ENCODE measurements around the gene B3GALT5.
"Not testable (repeated sequence)": the region's sequence is repeated elsewhere in the genome, so short reads cannot be mapped to it uniquely, and the experiment has no call there.

B3GALT5 gene

DNA sequence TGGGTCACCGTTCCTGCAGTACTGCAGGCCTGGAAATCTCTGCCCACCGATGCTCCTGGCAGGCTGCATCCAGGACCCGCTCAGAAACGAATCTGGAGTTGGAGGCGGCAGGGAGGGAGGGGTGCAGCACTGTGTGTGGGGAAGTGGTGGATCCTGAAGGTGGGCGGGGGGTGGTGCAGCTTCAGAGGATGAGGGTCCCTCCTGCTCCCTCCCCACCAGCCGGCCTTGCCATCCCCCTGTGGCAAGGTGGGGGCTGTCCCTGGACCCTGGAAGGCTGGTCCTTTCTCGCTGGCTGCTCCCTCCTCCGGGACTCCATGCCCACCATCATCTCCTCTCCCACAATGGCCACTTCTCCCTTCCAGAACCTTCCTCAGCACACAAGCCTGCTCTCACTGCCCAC is 60.4 kb downstream of the B3GALT5 start:
- FAIRE-seq: no peak
- no peak for TF ChIP-seq POLR2A (IDR thresholded peaks at IDR 0.05; ENCODE audit: low read depth, low read length)
- DNase-seq (ENCODE audit: insufficient read length, low spot score): no peak

DNA sequence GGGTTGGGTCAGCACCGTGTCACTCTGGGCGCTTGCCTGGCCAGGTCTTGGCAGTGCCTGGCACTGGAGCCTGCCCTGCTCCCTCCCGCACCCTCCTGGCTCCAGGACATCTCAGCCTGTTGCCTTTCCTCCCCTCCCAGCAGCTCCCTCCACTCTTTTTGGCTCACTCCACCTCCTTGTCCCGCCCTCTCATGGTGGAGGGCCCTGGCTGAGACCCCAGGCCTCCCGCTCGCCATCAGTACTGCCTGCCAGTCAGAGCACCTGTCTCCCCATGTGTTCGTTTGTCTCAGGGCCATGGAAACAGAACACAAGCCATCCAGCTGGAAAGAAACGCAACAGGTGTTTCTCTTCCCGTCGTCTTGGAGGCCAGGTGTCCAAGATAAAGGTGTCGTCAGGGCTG is 61.0 kb downstream of the B3GALT5 start:
- no peak for TF ChIP-seq POLR2A (IDR thresholded peaks at IDR 0.05; ENCODE audit: low read depth, low read length)

DNA sequence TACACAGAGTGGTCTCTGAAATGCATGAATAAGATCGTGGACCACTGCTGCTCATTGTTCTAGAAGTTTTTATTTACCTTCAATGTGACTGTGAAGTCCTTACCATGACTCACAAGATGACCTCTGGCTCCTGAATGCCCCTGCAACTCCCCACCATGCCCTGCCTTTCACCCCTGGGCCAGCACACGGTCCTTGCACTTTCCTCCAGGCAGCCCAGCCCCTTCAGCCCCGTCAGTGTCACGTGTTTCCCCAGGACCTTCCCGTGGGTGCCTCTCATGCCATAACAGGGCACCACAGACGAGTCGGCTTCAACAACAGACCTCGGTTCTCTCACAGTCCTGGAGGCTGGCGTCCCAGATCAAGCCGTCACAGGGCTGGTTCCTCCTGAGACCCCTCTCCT is 62.1 kb downstream of the B3GALT5 start:
- TF ChIP-seq POLR2A (IDR thresholded peaks at IDR 0.05; ENCODE audit: low read depth, low read length): no peak
- FAIRE-seq: no peak
- DNase-seq (ENCODE audit: insufficient read length, low spot score): no peak

More for the DNA sequence above, 61.0 kb downstream of the B3GALT5 start:
- no peak for FAIRE-seq
- DNase-seq (ENCODE audit: insufficient read length, low spot score): no peak

DNA sequence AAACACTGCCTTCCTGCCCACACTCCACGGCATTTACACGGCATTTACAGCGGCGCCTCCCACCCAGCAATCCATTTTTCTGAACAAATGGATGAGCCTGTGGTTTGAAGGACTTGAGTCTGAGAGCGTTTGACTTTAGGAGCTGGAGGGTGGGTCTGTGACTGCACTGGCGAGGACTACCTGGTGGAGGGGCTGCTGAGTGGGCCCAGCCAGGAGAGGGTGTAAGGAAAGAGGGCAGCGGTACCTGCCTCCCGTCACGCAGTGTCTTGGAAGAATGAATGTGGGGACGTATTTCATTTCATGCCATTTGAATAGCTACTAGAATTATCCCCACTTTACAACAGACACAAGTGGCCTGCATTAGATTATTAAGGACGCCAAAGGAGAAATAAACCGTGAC is 62.9 kb downstream of the B3GALT5 start:
- FAIRE-seq (no peak), DNase-seq (ENCODE audit: insufficient read length, low spot score) (no peak)
- no peak for TF ChIP-seq POLR2A (IDR thresholded peaks at IDR 0.05; ENCODE audit: low read depth, low read length)

DNA sequence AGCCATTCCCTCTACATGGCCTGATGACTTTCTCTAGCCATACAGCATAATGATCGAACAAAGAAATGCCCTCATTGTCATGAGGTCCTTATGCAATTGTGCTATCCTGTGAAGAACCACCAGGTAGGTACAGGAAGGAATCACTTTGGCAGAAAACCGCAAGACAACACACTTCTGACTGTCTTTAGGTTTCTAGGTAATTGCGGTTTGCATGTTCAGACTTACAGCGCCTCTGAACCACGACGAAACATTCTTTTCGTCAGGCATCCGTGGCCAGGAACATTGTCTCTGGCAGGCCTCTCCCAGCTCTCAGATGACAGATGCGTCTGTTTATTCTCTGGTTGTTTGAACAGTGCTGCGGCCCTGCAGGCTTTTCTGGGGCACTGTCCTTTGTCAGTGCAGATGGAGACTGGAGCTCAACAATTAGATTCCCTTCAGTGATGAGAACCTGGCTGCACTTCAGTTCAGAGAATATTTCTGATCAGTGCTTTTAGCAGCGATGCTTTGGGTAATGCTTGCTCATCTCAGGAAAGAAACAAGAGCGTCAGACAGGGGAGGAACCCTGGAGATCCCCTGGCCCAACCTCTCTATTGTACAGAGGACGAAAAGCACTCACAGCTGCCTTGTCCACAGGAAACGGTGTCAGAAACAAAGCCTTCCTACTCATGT is 63.4 kb downstream of the B3GALT5 start:
- FAIRE-seq (no peak), DNase-seq (ENCODE audit: insufficient read length, low spot score) (no peak)

DNA sequence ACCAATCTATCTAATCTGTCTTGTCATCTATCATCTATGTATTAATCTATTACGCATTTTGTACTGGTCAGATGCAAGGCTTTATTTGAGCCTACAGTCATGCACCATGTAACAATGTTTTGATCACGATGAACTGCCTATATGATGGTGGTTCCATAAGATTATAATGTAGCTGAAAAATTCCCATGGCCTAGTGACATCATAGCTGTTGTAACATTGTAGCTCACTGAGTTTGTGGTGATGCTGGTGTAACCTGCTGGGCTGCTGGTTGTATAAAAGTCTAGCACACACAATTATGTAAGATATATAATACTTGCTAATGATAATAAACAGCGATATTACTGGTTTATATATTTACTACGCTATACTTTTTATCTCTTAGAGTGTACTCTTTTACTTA is 67.5 kb downstream of the B3GALT5 start:
- FAIRE-seq (no peak), DNase-seq (ENCODE audit: insufficient read length, low spot score) (no peak)

More for the DNA sequence above, 63.4 kb downstream of the B3GALT5 start:
- no peak for TF ChIP-seq POLR2A (IDR thresholded peaks at IDR 0.05; ENCODE audit: low read depth, low read length)

DNA sequence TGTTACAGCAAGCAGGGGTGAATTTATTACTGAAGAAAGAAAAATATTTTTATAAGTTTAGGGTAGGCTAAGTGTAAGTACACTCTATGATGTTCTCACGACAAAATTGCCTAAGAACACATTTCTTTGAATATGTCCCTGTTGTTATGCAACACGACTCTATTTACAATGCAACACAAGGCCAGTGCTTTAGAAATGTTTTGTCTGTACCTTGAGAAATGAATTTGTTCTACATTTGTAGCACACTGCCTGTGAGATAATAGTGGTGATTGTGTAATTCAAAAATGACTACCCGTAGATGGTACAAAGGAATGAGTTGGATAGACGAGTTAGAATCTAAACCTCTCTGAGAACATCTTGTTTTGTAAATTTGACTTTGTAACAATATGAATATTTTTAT is 68.5 kb downstream of the B3GALT5 start:
- DNase-seq (ENCODE audit: insufficient read length, low spot score) (no peak), FAIRE-seq (no peak)
- no peak for TF ChIP-seq POLR2A (IDR thresholded peaks at IDR 0.05; ENCODE audit: low read depth, low read length)

More for the DNA sequence above, 67.5 kb downstream of the B3GALT5 start:
- TF ChIP-seq POLR2A (IDR thresholded peaks at IDR 0.05; ENCODE audit: low read depth, low read length): no peak

DNA sequence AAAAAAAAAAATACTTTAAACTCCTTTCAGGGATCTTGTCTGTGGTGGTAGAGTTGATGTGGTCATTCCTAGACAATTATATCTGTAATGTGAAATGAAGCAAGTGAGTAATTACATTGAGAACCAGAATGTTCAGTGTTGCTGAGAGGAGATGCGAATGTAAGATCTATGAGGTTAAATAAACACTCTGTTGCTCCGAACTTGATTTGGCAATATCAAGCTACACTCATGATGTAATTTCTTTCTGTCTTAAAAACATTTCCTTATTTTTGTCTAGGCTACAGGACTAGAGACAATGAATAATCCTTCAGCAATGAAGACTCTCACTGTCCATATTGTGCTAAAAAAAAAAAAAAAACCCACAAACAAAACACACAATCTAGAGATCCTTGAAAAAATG is 69.1 kb downstream of the B3GALT5 start:
- no peak for FAIRE-seq
- TF ChIP-seq POLR2A (IDR thresholded peaks at IDR 0.05; ENCODE audit: low read depth, low read length): no peak
- DNase-seq (ENCODE audit: insufficient read length, low spot score): no peak

DNA sequence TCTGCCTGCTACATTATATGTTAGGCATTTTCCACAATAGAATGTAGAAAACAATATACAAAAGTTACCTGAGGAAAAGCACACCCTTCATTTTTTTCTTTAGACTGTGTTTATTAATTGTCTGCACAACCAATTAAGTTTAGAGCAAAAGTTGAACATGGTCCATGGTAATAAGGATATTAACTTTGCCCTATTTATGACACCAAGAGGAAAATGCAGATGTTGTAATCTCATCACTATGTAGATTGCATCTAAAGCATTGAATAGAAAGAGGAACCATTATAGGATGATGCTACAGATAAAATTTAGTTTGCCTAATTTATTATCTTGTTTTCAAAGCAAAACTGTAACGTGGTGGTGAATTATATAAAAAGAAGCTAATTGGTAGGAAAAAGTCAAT is 72.5 kb downstream of the B3GALT5 start:
- DNase-seq (ENCODE audit: insufficient read length, low spot score): no peak
- FAIRE-seq: no peak
- no peak for TF ChIP-seq POLR2A (IDR thresholded peaks at IDR 0.05; ENCODE audit: low read depth, low read length)

DNA sequence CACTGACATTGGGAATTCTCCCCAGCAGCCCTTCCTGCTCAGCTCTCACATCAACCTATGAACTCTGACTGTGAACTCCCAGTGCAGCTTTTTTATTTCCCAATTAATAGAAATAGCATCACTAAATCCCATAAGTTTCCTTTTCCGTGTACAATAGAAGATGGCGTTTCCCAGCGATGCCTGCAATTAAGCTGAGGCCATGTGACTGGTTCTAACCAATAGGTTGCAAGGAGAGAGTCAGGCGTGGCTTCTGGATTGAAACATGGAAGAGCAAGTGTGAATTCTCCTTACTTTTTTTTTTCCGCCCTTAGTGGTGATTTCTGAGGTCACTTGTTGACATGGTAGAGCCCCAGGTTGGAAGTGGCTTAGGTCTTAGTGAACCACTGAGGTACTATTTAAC is 73.3 kb downstream of the B3GALT5 start:
- no peak for DNase-seq (ENCODE audit: insufficient read length, low spot score)
- TF ChIP-seq POLR2A (IDR thresholded peaks at IDR 0.05; ENCODE audit: low read depth, low read length): no peak
- no peak for FAIRE-seq

DNA sequence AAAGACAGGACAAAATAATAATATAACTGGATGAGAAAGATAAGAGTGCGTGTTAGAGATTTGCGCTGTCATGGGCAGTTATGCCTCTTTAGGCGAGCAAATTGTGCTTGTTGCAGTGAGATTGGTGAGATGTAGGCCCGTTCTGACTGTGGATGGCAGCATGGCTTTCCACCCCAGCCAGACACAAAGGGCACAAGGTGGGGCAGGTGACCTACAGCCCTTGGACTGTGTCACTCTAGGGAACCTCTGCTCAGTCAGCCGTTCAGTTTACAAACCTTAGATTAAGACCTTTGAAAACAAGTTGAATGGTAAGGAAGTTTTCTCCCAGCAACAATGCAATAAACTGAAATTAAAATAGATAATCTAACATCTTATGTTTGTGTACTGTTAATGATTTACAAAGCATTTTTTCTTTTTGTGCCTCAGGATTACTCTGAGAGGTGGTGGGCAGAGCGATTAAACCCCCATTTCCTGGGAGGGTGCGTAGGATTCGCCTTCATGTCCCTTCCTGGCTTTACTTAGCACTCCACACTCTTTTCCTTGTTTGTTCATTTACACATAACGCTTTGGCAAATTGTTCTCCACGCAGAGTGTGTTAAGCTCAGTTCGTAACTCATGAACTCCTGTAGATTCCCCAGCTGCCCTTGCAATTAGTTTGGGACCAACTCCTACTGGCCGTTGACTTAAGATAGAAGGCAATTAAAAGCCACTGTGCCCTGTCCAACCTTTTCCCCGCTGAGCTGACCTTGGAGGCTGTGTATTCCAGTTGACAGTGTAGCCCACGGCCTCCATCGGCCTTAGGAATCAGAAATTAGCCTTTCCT is 74.1 kb downstream of the B3GALT5 start:
- DNase-seq (ENCODE audit: insufficient read length, low spot score): no peak
- no peak for TF ChIP-seq POLR2A (IDR thresholded peaks at IDR 0.05; ENCODE audit: low read depth, low read length)

DNA sequence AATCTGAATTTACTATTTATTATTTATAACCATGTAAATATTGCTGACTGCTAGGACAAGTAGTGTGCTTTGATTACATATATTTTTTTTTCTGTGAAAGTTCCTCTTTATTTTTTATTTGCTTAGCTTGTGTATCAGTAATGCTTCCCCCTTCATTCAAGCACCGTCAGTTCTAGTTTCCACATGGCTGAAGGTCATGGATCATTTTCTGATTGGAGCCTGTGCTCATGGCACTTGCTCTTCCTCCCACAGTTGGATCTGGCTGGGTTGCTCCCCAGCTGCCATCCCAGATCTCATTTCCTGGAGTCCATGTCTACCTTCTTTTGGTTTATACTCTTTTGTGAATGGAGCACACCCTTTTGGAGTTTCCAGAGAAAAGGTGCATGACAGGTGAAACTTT is 75.3 kb downstream of the B3GALT5 start:
- FAIRE-seq (no peak), DNase-seq (ENCODE audit: insufficient read length, low spot score) (no peak)

More for the DNA sequence above, 74.1 kb downstream of the B3GALT5 start:
- FAIRE-seq: no peak

DNA sequence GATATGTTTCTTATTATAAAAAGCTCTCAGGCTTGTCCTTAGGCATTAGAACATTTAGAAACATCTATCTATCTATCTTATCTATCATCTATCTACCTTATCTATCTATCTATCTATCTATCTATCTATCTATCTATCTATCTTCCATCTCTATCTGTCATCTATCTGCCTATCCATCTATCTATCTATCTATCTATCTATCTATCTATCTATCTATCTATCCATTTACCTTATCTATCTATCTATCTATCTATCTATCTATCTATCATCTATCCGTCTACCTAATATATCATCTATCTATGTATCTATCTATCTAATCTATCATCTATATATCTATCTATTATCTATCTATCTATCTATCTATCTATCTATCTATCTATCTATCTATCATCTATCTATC is 77.1 kb downstream of the B3GALT5 start:
- FAIRE-seq: not testable (repeated sequence)

More for the DNA sequence above, 75.3 kb downstream of the B3GALT5 start:
- TF ChIP-seq POLR2A (IDR thresholded peaks at IDR 0.05; ENCODE audit: low read depth, low read length): no peak

DNA sequence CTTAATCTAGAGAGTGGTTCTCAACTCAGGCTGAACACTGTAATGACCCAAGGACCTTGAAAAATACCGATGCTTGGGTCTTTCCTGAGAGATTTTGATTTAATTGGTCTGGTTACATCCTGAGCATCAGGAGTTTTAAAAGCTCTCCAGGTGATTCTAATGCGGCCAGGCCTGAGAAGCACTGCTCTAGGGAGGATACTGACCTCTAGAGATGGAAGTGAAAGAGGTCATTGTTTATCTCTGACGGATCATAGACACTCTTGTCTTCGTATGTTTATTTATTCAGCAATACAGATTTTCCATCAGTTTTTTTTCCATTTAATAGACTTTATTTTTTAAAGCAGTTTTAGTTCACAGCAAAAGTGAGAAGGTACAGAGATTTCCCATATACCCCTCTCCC is 77.7 kb downstream of the B3GALT5 start:
- no peak for DNase-seq (ENCODE audit: insufficient read length, low spot score)
- TF ChIP-seq POLR2A (IDR thresholded peaks at IDR 0.05; ENCODE audit: low read depth, low read length): no peak
- FAIRE-seq: no peak

More for the DNA sequence above, 77.1 kb downstream of the B3GALT5 start:
- DNase-seq (ENCODE audit: insufficient read length, low spot score): not testable (repeated sequence)

DNA sequence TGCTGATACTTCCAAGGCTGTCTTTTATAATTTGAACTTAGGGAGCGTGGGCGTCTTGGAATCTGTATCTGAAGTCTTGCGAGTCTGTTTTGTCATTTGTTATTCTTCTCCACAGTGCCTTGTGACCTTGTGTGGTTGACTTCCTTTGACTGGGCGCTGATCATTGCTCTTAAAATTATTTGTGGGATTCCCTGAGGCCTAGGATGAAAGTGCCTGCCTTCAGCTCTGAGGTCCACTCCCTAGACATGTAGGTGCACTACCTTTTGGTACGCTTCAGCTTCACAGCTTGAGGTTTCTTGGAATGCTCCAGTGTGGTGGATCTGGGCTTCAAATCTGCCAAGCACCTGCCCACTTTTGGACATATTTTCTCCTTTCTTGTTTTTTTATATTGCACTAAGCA is 82.0 kb downstream of the B3GALT5 start:
- DNase-seq (ENCODE audit: insufficient read length, low spot score) (no peak), FAIRE-seq (no peak)
- no peak for TF ChIP-seq POLR2A (IDR thresholded peaks at IDR 0.05; ENCODE audit: low read depth, low read length)
